CD4-positive, alpha-beta memory T cell (primary cell): ENCODE measurements around the gene MYLK. TPM values are rescaled to one million over a fixed set of nuclear protein-coding genes. Genes with fewer than 3 reads are reported as not detected.

ENCODE experiments used
- CTCF ChIA-PET: fragments of 350-600 bp; sonication (Branson Sonifier 250); formaldehyde crosslinking; loops from one replicate; lab custom pipeline; 2021; ENCODE audit warnings: inconsistent platforms; ENCODE audit not compliant: partially characterized antibody; lab: Charles Lee
- POLR2A ChIA-PET: fragments of 350-600 bp; sonication (Branson Sonifier 250); formaldehyde crosslinking; loops from one replicate; lab custom pipeline; 2021; ENCODE audit not compliant: partially characterized antibody; lab: Charles Lee
- DNase-seq, 5 donors: peaks; one replicate each; pipeline versions ENCODE4 v3.0.0 to v3.0.0-alpha.2; 2020 to 2022; ENCODE audit warnings: mixed read lengths in 1 of 5
- H3K27ac ChIP-seq: one replicate; pipeline ENCODE4 v1.7.0; 2013; ENCODE audit warnings: low read depth, low read length
- H3K27me3 ChIP-seq: 2 replicates; pipeline ENCODE4 v1.7.0; 2013; ENCODE audit warnings: mild to moderate bottlenecking, low read length, moderate library complexity; ENCODE audit not compliant: insufficient read depth
- H3K36me3 ChIP-seq: 2 replicates; pipeline ENCODE4 v1.7.0; 2013; ENCODE audit warnings: mild to moderate bottlenecking, low read length, moderate library complexity; ENCODE audit not compliant: insufficient read depth
- H3K4me1 ChIP-seq: 2 replicates; pipeline ENCODE4 v1.7.0; 2013; ENCODE audit warnings: mild to moderate bottlenecking, low read length, moderate library complexity; ENCODE audit not compliant: insufficient read depth
- H3K4me3 ChIP-seq, 2 donors: one replicate each; pipeline ENCODE4 v1.7.0; 2013; ENCODE audit warnings: low read length in 2 of 2, mild to moderate bottlenecking in 1 of 2
- H3K9me3 ChIP-seq, 2 donors: one replicate each; pipeline ENCODE4 v1.7.0; 2013; ENCODE audit warnings: low read length in 2 of 2, control low read depth in 1 of 2; ENCODE audit not compliant: control insufficient read depth in 1 of 2
- H3K27ac Mint-ChIP-seq, 7 donors: one replicate each; pipeline ENCODE4 v1.8.0; 2020 to 2021; ENCODE audit warnings: mixed read lengths in 7 of 7, mild to moderate bottlenecking in 6 of 7, inconsistent platforms in 3 of 7, moderate library complexity in 3 of 7
- H3K27me3 Mint-ChIP-seq, 2 donors: one replicate each; pipeline ENCODE4 v1.8.0; 2020 to 2021; ENCODE audit warnings: mixed read lengths in 2 of 2
- H3K36me3 Mint-ChIP-seq, 2 donors: one replicate each; pipeline ENCODE4 v1.8.0; 2020 to 2021; ENCODE audit warnings: mixed read lengths in 2 of 2, inconsistent platforms in 1 of 2, mild to moderate bottlenecking in 1 of 2
- H3K4me1 Mint-ChIP-seq, 4 donors: one replicate each; pipeline ENCODE4 v1.8.0; 2020 to 2021; ENCODE audit warnings: mixed read lengths in 4 of 4, mild to moderate bottlenecking in 1 of 4
- H3K4me3 Mint-ChIP-seq, 8 donors: one replicate each; pipeline ENCODE4 v1.8.0; 2020 to 2021; ENCODE audit warnings: mixed read lengths in 8 of 8, mild to moderate bottlenecking in 7 of 8, moderate library complexity in 6 of 8, inconsistent platforms in 3 of 8
- H3K9me3 Mint-ChIP-seq, 8 donors: one replicate each; pipeline ENCODE4 v1.8.0; 2020 to 2021; ENCODE audit warnings: mixed read lengths in 8 of 8, mild to moderate bottlenecking in 5 of 8, inconsistent platforms in 3 of 8, moderate library complexity in 1 of 8
- intact Hi-C: fragments of 100-400 bp; cut with micrococcal nuclease; formaldehyde crosslinking; loops from one replicate; pipeline ENCODE4 v1.15.1; 2023
- polyA plus RNA-seq, 2 donors: library from polyadenylated mRNA; unstranded; fragments of 300-500 nt; fragmentation: Illumina TruSeq; gene quantifications; one replicate each; pipeline ENCODE4 v1.2.3, GENCODE V29; 2021
- total RNA-seq, 2 experiments: library from RNA; stranded (reverse); gene quantifications; one replicate each; pipeline ENCODE4 v1.2.3, GENCODE V29; 2021

MYLK gene
- total and polyA plus RNA-seq, 4 experiments from 2014 or later, result 0.18 TPM; not detected in 3

DNA sequence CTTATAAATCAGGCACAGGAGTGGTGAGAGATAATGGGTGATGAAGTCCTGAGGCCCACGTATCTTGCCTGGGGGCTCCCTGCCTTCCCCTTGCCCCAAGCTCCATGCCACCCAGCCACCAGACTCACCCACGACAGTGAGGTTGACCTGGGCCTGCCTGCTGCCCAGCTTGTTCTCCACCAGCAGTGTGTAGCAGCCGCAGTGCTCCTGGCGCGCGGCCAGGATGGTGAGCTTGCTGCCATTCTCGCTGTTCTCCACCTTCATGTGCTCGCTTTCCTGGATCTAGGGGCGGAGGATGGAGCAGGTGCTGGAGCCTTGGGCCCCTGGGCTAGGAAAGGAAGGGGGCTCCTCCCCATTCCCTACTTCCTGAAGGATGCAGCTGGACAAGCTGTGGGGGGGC, 220.2 kb downstream of the MYLK start:
- H3K4me1 Mint-ChIP-seq, result peaks cover 0 to 4% (median 3%) of the 10 kb centered on the region in 4 donors
- H3K36me3 Mint-ChIP-seq, result no peaks in the 10 kb centered on the region
- Histone ChIP-seq H3K27ac (no peak overlapping the region), H3K4me3 (no peak overlapping the region), H3K4me1 (no peaks in the 10 kb centered on the region), H3K27me3 (no peaks in the 10 kb centered on the region), H3K36me3 (no peaks in the 10 kb centered on the region), H3K9me3 (no peaks in the 10 kb centered on the region)
- no peak overlapping the region for H3K27ac Mint-ChIP-seq
- peaks cover 0 to 3% (median 0%) of the 10 kb centered on the region in 8 donors for H3K9me3 Mint-ChIP-seq
- H3K4me3 Mint-ChIP-seq, result no peak overlapping the region
- intact Hi-C loops, result no loop called here
- POLR2A ChIA-PET, result no interaction called here
- no peak for DNase-seq
- CTCF ChIA-PET, result no interaction called here
- peaks cover 23 to 35% of the 10 kb centered on the region in 2 donors for H3K27me3 Mint-ChIP-seq

DNA sequence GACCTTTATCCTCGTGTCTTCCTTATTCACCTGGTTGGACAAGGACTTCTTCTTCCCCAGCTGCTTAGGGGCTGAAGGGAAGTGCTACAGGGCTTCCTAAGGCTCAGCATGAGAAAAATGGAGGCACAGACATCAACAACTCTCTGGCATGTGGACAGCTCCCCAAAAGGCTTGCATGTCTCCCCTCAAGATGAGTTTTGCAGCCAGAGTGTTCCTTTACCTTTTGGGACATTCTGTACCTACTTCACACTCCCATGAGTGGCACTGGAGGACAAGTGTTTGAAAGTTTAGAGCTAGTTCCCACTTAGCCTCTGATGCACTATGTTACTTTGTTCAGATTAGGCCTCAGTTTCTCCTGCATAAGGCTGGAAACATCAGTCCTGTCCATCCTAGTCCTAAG, 222.2 kb downstream of the MYLK start:
- no peak overlapping the region for H3K4me3 Mint-ChIP-seq
- H3K9me3 Mint-ChIP-seq, result peaks cover 0 to 8% (median 3%) of the 10 kb centered on the region in 8 donors
- no peak for DNase-seq
- Histone ChIP-seq H3K4me1 (no peaks in the 10 kb centered on the region), H3K27me3 (no peaks in the 10 kb centered on the region), H3K27ac (no peak overlapping the region), H3K36me3 (no peaks in the 10 kb centered on the region), H3K4me3 (no peak overlapping the region), H3K9me3 (no peaks in the 10 kb centered on the region)
- H3K27ac Mint-ChIP-seq, result no peak overlapping the region
- H3K27me3 Mint-ChIP-seq, result peaks cover 18 to 31% of the 10 kb centered on the region in 2 donors
- ChIA-PET CTCF (interaction anchor here (2.4 kb wide), 1 partner anchor 10 kb away, joined by 5 read pairs; no protein-coding TSS in a partner anchor), POLR2A (no interaction called here)
- H3K36me3 Mint-ChIP-seq, result peaks cover 0 to 8% of the 10 kb centered on the region in 2 donors
- peaks cover 0 to 4% (median 1%) of the 10 kb centered on the region in 4 donors for H3K4me1 Mint-ChIP-seq
- intact Hi-C loops, result no loop called here

DNA sequence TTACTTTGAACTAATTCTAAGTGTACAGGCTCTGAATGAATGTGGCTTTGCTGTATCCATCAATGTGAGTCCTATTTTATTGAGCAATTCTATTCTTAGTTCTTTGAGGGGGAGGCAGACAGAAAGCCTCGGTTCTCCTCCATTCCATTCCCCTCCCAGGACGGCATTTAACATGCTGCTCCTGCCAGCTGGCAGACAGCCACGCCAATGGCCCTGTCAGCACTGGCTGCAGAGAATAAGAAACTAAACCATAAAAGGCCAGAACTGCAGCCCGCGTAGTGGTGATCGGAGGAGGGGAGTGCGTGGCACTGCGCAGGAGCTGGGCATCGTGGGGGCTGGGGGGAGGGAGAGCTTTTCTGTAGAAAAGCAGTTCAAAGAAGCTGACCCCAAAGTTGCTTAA, 223.2 kb downstream of the MYLK start:
- H3K27me3 ChIP-seq, result no peaks in the 10 kb centered on the region
- CTCF ChIA-PET, result interaction anchor here (1.2 to 2.4 kb wide), 2 partner anchors 9 to 10 kb away, joined by 4 to 5 read pairs; no protein-coding TSS in a partner anchor
- no peak overlapping the region for H3K4me3 ChIP-seq
- H3K4me3 Mint-ChIP-seq, result no peak overlapping the region
- no peaks in the 10 kb centered on the region for H3K9me3 ChIP-seq
- intact Hi-C loops, result no loop called here
- no peaks in the 10 kb centered on the region for H3K4me1 ChIP-seq
- H3K27ac Mint-ChIP-seq, result no peak overlapping the region
- H3K36me3 ChIP-seq, result no peaks in the 10 kb centered on the region
- H3K36me3 Mint-ChIP-seq, result peaks cover 0 to 8% of the 10 kb centered on the region in 2 donors
- peaks cover 0 to 12% (median 5%) of the 10 kb centered on the region in 8 donors for H3K9me3 Mint-ChIP-seq
- peaks cover 13 to 24% of the 10 kb centered on the region in 2 donors for H3K27me3 Mint-ChIP-seq
- POLR2A ChIA-PET, result no interaction called here
- no peak overlapping the region for H3K27ac ChIP-seq
- no peak for DNase-seq
- H3K4me1 Mint-ChIP-seq, result no peaks in the 10 kb centered on the region

DNA sequence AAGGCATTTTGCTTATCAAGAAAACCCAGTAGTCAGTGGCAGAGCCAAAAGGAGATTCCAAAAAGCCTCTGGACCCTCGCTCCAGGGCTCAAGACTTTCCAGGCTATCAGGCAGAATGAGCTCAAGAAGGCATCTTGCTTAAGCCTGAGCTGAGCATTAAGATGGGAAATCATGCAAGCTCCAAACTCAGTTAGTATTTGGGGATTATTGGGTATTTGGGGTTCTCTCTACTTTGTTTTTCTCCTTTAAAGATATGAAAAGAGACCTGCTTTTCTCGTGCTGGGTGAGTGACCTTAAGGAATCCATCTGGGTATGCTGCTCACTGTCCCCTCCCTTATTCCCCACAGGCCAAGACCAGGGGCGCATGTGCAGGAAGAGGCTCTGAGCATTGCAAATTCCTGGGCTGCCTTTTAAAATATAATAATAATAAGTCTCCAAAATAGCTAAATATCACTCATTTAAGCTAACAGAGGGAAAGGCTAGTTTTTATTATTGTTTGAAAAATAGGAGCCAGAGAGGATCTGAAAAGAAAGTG, 223.9 kb downstream of the MYLK start:
- Mint-ChIP-seq H3K9me3 (peaks cover 0 to 12% (median 5%) of the 10 kb centered on the region in 8 donors), H3K27ac (no peak overlapping the region), H3K36me3 (peaks cover 0 to 8% of the 10 kb centered on the region in 2 donors), H3K27me3 (peaks cover 13 to 20% of the 10 kb centered on the region in 2 donors), H3K4me3 (no peak overlapping the region), H3K4me1 (no peaks in the 10 kb centered on the region)
- Histone ChIP-seq H3K36me3 (no peaks in the 10 kb centered on the region), H3K27ac (no peak overlapping the region), H3K27me3 (no peaks in the 10 kb centered on the region), H3K4me3 (no peak overlapping the region), H3K9me3 (no peaks in the 10 kb centered on the region), H3K4me1 (no peaks in the 10 kb centered on the region)
- ChIA-PET POLR2A (no interaction called here), CTCF (interaction anchor here (1.2 kb wide), 1 partner anchor 11 kb away, joined by 4 read pairs; no protein-coding TSS in a partner anchor)
- no peak for DNase-seq
- intact Hi-C loops, result no loop called here

DNA sequence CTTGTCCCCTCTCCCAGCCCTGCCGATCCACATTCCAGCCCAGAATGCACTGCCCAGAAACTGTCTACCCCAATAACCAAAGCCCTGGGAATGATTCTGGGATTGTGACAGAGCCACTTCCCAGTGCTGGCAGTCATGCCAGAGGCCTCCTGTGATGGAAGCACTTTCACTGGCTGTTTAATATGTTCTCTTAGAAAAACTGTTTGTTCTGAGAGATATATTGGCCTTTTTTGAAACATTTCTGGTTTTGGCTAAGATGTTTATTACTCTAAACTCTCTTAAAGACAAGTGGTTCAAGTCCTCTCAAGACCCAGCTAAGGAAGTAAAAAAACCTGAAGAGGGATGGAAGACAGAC, 225.3 kb downstream of the MYLK start:
- no peaks in the 10 kb centered on the region for H3K9me3 ChIP-seq
- ChIA-PET CTCF (no interaction called here), POLR2A (no interaction called here)
- no peak for DNase-seq
- Mint-ChIP-seq H3K9me3 (peaks cover 0 to 12% (median 6%) of the 10 kb centered on the region in 8 donors), H3K4me3 (no peak overlapping the region), H3K4me1 (no peaks in the 10 kb centered on the region), H3K27me3 (peaks cover 11 to 18% of the 10 kb centered on the region in 2 donors), H3K27ac (no peak overlapping the region), H3K36me3 (peaks cover 0 to 8% of the 10 kb centered on the region in 2 donors)
- intact Hi-C loops, result no loop called here
- no peaks in the 10 kb centered on the region for H3K4me1 ChIP-seq
- no peak overlapping the region for H3K27ac ChIP-seq
- no peaks in the 10 kb centered on the region for H3K27me3 ChIP-seq
- H3K36me3 ChIP-seq, result no peaks in the 10 kb centered on the region
- H3K4me3 ChIP-seq, result no peak overlapping the region

DNA sequence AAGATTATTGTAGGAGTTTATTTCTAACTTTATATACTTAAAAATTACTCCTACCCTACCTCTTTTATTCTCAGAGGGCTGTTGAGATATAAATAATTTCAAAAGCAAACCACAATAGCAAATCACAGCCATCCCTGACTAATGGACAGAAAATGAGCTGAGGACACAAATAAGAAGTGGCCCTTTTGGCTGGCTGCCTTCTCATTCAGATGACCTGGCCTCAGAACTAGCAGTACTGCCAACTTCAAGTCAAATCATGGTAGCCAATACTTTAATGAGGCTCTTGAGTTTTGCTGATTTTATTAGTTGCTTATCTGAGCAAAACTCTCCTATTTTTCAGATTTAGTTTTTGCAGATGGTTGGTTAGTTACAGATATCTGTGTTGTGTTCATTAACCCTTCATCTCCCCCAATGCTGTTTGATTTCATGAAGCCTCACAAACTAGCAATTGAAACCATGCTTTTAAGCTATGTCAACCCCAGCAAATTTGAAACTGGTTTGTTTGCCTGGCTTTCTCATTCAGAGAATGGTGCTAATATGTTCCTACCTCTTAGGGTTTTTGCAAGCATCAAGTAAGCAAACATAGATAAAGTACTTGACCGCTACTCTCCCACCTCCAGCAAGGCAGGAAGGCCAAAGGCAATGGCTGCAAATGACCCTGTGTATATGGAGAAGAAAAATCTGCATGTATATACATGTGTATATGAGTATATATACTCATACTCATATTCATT, 225.8 kb downstream of the MYLK start:
- DNase-seq, result no peak
- no peak overlapping the region for H3K4me3 ChIP-seq
- Mint-ChIP-seq H3K4me1 (no peaks in the 10 kb centered on the region), H3K27me3 (peaks cover 9 to 16% of the 10 kb centered on the region in 2 donors), H3K4me3 (no peak overlapping the region), H3K9me3 (peaks cover 0 to 12% (median 6%) of the 10 kb centered on the region in 8 donors), H3K36me3 (peaks cover 0 to 8% of the 10 kb centered on the region in 2 donors), H3K27ac (no peak overlapping the region)
- ChIA-PET POLR2A (no interaction called here), CTCF (no interaction called here)
- H3K36me3 ChIP-seq, result no peaks in the 10 kb centered on the region
- H3K27ac ChIP-seq, result no peak overlapping the region
- no peaks in the 10 kb centered on the region for H3K27me3 ChIP-seq
- H3K9me3 ChIP-seq, result no peaks in the 10 kb centered on the region
- no peaks in the 10 kb centered on the region for H3K4me1 ChIP-seq
- intact Hi-C loops, result no loop called here

DNA sequence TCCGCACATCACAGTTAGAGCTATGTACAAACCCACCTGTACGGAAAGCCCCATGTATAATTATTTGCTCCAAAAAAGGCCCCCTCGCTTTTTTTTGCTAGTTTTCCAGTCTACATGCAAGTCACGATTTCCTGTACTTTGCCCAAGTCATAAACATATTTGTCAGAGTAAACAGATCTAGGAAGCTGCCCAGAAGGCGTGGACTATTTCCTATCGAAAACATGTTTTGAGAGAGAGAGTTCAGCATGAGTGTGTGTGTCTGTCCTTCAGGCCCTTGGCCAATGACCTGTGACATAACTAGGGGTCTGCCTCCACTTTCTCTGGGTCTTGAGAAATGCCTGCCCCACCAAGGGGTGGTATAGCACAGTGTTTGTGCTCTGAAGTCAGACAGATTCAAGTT, 226.6 kb downstream of the MYLK start:
- POLR2A ChIA-PET, result no interaction called here
- H3K27me3 ChIP-seq, result no peaks in the 10 kb centered on the region
- no peaks in the 10 kb centered on the region for H3K36me3 ChIP-seq
- no peaks in the 10 kb centered on the region for H3K4me1 ChIP-seq
- H3K9me3 Mint-ChIP-seq, result peaks cover 0 to 10% (median 6%) of the 10 kb centered on the region in 8 donors
- no peak overlapping the region for H3K27ac ChIP-seq
- CTCF ChIA-PET, result no interaction called here
- intact Hi-C loops, result no loop called here
- no peak overlapping the region for H3K4me3 ChIP-seq
- no peak overlapping the region for H3K4me3 Mint-ChIP-seq
- peaks cover 0 to 8% of the 10 kb centered on the region in 2 donors for H3K36me3 Mint-ChIP-seq
- DNase-seq, result no peak
- H3K4me1 Mint-ChIP-seq, result no peaks in the 10 kb centered on the region
- H3K27ac Mint-ChIP-seq, result no peak overlapping the region
- H3K27me3 Mint-ChIP-seq, result peaks cover 9 to 11% of the 10 kb centered on the region in 2 donors
- H3K9me3 ChIP-seq, result no peaks in the 10 kb centered on the region
